ENCODE measurements around the gene COX19. TPM values are rescaled to one million over a fixed set of nuclear protein-coding genes. Genes with fewer than 3 reads are reported as not detected.

Gene COX19
- total RNA-seq, 6 experiments from 2014 or later = 5.6 to 7.6 (median 6.5) TPM

DNA sequence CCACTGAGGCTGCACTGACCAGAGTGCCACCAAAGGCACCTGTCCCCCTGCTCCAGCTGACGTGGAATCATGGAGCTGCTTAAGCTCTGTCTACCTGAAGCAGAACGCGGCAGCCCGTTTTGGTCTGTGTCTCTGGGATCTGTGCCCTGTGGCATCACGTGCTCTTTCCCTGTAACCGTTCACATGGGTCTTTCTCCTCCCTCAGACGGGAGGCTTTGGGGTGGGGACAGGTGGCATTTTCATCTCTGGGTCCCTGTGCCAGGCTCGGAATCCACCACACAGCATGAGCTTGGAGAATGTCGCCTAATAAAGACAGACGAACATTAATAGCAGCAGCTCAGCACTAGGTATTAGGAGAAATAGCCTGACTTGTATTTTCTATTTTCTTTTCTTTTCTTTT is 19.3 kb downstream of the COX19 start:
- H3K36me3 Mint-ChIP-seq (ENCODE audit: low read depth) = no peaks in the 10 kb centered on the region
- H3K9me3 Mint-ChIP-seq = no peaks in the 10 kb centered on the region
- H3K4me1 Mint-ChIP-seq (ENCODE audit: low read depth) = no peaks in the 10 kb centered on the region
- H3K4me3 Mint-ChIP-seq = no peak overlapping the region
- no peak for DNase-seq
- H3K27me3 Mint-ChIP-seq (ENCODE audit: insufficient read depth) = peaks cover 28% of the 10 kb centered on the region
- H3K27ac Mint-ChIP-seq = no peak overlapping the region
- TF ChIP-seq, protein P1, sequence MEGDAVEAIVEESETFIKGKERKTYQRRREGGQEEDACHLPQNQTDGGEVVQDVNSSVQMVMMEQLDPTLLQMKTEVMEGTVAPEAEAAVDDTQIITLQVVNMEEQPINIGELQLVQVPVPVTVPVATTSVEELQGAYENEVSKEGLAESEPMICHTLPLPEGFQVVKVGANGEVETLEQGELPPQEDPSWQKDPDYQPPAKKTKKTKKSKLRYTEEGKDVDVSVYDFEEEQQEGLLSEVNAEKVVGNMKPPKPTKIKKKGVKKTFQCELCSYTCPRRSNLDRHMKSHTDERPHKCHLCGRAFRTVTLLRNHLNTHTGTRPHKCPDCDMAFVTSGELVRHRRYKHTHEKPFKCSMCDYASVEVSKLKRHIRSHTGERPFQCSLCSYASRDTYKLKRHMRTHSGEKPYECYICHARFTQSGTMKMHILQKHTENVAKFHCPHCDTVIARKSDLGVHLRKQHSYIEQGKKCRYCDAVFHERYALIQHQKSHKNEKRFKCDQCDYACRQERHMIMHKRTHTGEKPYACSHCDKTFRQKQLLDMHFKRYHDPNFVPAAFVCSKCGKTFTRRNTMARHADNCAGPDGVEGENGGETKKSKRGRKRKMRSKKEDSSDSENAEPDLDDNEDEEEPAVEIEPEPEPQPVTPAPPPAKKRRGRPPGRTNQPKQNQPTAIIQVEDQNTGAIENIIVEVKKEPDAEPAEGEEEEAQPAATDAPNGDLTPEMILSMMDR (IDR thresholded peaks at IDR 0.05) = no peak

DNA sequence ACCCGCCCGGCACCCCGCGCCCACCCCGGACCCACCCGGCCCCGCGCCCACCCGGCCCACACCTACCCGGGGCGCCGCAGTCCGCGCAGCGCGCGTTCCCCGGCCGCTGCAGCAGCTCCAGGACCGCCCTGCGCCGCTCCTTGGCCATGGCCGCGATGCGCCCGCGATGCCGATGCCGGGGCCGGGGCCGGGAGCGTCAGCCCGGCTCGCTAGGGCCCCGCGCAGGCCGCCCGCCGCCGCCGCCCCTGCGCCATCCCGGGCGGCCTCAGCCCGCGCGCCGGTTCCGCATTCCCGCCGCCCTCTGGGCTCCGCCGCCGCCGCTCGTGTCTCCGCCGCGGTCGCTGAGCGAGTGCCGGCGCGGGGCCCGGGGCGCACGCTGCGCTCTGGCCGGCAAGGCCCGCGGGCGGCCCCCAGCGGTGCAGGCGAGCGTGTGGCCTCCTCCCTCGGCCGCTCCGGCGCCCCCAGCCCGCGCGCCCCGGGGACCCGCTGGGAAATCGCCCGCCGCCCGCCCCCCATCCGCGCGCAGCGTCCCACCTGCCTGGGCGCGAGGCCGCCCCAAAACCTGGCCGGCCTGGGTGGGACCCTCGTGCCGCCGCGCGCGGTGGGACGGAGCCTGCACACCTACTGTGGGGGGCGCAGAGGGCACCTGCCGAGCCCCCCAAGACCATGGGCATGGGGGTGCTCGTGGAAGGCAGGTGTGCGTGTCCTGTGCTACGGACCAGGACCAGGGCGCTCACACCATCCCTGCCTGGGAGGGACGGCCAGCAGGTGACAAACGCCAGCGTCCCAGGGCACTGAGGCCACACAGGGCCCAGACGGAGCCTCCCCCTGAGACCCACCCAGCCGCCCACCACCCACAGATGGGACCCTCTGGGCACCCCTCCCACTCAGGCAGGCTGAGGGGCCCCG is 20.8 kb downstream of the COX19 start, which contains the start of gene ADAP1:
Gene ADAP1 (minus strand): TSS at position 351 of the 909 bp plus-strand sequence. CDS start 203 bp downstream, at position 148.
- H3K4me1 Mint-ChIP-seq (ENCODE audit: low read depth) = no peaks in the 10 kb centered on the region
- peaks cover 32% of the 10 kb centered on the region for H3K27me3 Mint-ChIP-seq (ENCODE audit: insufficient read depth)
- H3K27ac Mint-ChIP-seq = no peak within 1 kb of the TSS

DNA sequence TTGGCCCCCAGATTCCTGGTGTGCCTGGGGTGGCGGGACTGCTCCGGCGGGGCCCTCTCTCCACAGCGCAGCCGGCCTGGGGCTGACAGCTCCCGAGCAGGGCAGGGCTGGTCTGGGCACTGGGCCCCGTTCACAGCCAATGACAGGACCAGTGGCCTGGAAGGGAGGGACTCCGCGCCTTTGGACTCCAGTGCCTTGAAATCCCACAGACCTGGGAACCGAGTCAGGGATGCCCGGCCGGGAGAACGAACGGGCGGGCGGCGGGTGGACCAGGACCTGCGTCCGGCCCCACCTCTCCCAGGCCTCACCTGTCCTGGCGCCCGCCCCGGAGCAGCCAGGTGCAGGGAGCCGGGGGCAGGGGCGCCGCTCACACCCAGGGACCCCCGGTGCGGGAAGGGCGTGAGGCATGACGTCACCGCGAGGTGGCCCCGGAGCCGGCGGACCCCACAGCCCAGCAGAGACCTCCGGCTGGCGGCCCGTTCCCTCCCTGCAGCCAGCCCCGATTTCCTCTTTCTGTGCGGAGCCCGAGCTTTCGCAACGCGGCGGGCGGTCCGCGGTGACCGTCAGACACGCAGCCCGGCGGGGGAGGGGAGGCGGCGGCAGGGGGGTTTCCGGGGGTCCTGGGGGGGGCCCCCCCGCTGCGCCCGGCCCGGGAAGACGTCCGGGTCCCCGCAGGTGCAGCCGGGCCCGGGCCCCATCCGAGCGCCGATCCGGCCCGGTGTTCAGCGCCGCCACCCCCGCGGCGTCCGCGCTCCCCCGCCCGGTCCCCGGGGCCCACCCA is 21.6 kb downstream of the COX19 start:
- DNase-seq = no peak
- no peaks in the 10 kb centered on the region for H3K36me3 Mint-ChIP-seq (ENCODE audit: low read depth)
- no peak overlapping the region for H3K4me3 Mint-ChIP-seq
- H3K27ac Mint-ChIP-seq = no peak overlapping the region
- no peaks in the 10 kb centered on the region for H3K9me3 Mint-ChIP-seq
- H3K27me3 Mint-ChIP-seq (ENCODE audit: insufficient read depth) = peaks cover 32% of the 10 kb centered on the region
- TF ChIP-seq, protein P1 (IDR thresholded peaks at IDR 0.05) = no peak
- no peaks in the 10 kb centered on the region for H3K4me1 Mint-ChIP-seq (ENCODE audit: low read depth)

More for the DNA sequence above, 20.8 kb downstream of the COX19 start, which contains the start of gene ADAP1:
- DNase-seq = no peak
- TF ChIP-seq, protein P1 (IDR thresholded peaks at IDR 0.05) = no peak
- Mint-ChIP-seq H3K4me3 (no peak within 1 kb of the TSS; the same call in 1 of the 2 replicates), H3K36me3 (ENCODE audit: low read depth) (no peaks in the 10 kb centered on the region), H3K9me3 (no peaks in the 10 kb centered on the region)

DNA sequence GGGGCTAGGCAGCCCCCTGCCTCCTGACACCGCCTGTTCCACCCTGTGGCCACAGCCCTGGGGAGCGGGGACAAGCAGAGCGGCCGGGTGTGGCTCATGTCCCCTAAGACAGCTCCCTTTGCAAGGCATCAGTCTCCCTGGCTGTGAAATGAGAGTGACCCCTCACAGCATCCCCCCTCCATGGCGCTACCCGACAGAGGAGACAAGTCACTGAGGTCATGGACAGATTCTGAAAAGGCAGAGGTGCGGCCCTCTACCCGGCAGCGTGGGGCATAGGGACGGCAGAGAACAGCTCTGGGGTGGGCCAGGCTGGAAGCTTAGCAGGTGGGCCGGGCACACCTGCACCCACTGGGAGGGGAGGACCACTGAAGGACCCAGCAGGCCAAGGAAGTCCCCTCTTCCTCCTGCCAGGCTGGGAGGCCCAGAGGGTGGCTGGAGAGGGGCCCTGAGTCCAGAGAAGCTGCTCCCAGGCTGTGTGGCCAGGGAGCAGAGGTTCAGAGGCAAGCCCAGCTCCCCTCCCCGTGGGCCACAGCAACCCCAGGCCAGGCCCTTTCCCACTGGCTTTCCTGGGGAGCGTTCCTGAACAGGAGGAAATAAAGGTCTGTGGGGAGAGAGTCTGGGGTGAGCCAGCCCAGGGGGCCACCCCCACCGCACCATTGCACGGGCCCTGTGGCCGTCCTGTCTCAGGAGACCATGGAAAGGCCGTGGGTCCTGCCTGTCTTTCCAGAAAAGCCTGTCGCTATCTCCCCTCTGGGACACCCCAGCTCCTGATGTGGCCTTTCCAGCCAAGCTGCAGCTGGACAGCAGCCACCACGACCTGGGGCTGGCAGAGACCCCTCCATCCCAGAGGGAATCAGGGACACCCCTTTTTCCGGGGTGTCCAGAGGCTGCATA is 22.6 kb downstream of the COX19 start:
- no peak overlapping the region for H3K27ac Mint-ChIP-seq

More for the DNA sequence above, 22.6 kb downstream of the COX19 start:
- Mint-ChIP-seq H3K4me3 (no peak overlapping the region), H3K9me3 (no peaks in the 10 kb centered on the region), H3K4me1 (ENCODE audit: low read depth) (no peaks in the 10 kb centered on the region), H3K36me3 (ENCODE audit: low read depth) (no peaks in the 10 kb centered on the region), H3K27me3 (ENCODE audit: insufficient read depth) (peaks cover 35% of the 10 kb centered on the region)
- TF ChIP-seq, protein P1 (IDR thresholded peaks at IDR 0.05) = no peak
- DNase-seq = no peak
